HL-60 (cell line): Measurements from ENCODE around the gene TTC31.

Experiments used
- DNase-seq, 2 experiments: peaks; one replicate each; pipeline ENCODE4 v3.0.0-alpha.2; 2010 to 2020; ENCODE audit warnings: low read depth in 1 of 2, low spot score in 1 of 2
- H3K27ac ChIP-seq: fragments of 250-450 bp; sonication (Bioruptor Pico); replicated peaks from 2 replicates; pipeline ENCODE4 v1.5.1; 2020; ENCODE audit warnings: mild to moderate bottlenecking, moderate library complexity
- H3K27me3 ChIP-seq: fragments of 250-450 bp; sonication (Bioruptor Pico); 2 replicates; pipeline ENCODE4 v1.5.1; 2021; ENCODE audit warnings: mild to moderate bottlenecking, moderate library complexity; ENCODE audit not compliant: insufficient read depth, poor library complexity, severe bottlenecking
- H3K4me3 ChIP-seq: replicated peaks from 2 replicates; pipeline ENCODE4 v1.5.1; 2011; ENCODE audit warnings: mild to moderate bottlenecking, control low read depth, low read length; ENCODE audit not compliant: insufficient read depth
- CTCF ChIP-seq: IDR thresholded peaks from one replicate; pipeline ENCODE4 v1.5.1; 2011; ENCODE audit warnings: low read length, control low read depth, inconsistent platforms; ENCODE audit not compliant: insufficient read depth
- GABPA ChIP-seq: IDR thresholded peaks from 2 replicates; pipeline ENCODE4 v1.6.1; 2012; ENCODE audit warnings: low read depth
- POLR2AphosphoS5 ChIP-seq: IDR thresholded peaks from 2 replicates; pipeline ENCODE4 v1.6.1; 2012; ENCODE audit warnings: low read depth
- REST ChIP-seq: IDR thresholded peaks from 2 replicates; pipeline ENCODE4 v1.6.1; 2012; ENCODE audit warnings: low read depth; ENCODE audit not compliant: insufficient replicate concordance
- SPI1 ChIP-seq: IDR thresholded peaks from 2 replicates; pipeline ENCODE4 v1.6.1; 2012; ENCODE audit warnings: low read depth, mild to moderate bottlenecking, borderline replicate concordance

TTC31 gene

GRCh38 chr2:74504591-74504990 lies 21.7 kb downstream of the TTC31 start:
- no peak for TF ChIP-seq GABPA
- TF ChIP-seq POLR2AphosphoS5, result no peak
- TF ChIP-seq REST, result no peak
- TF ChIP-seq CTCF, result no peak
- no peak for TF ChIP-seq SPI1
- H3K4me3 ChIP-seq, result no peak overlapping the region
- no peak overlapping the region for H3K27ac ChIP-seq
- H3K27me3 ChIP-seq, result peaks cover 38% of the 10 kb centered on the region
- no peak for DNase-seq

- Histone ChIP-seq H3K27ac (no peak overlapping the region), H3K27me3 (peaks cover 27% of the 10 kb centered on the region), H3K4me3 (peak overlapping the region; percentile 12; the same call in 1 of the 2 replicates)
- DNase-seq, result no peak
- TF ChIP-seq CTCF (no peak), GABPA (no peak), SPI1 (no peak), REST (no peak), POLR2AphosphoS5 (no peak)
These were observed 22.8 kb downstream of the TTC31 start for GRCh38 chr2:74505448-74506246.

GRCh38 chr2:74507145-74507925 lies 24.5 kb downstream of the TTC31 start, which contains the start of gene PCGF1:
Gene PCGF1, minus strand, starts transcription at chr2:74507695. Its CDS starts 27 bp downstream, at chr2:74507668.
- peak within 1 kb of the TSS; percentile 96 for H3K27ac ChIP-seq
- H3K27me3 ChIP-seq, result peaks cover 22% of the 10 kb centered on the region

More at GRCh38 chr2:74507145-74507925, 24.5 kb downstream of the TTC31 start, which contains the start of gene PCGF1:
- H3K4me3 ChIP-seq, result peak within 1 kb of the TSS; percentile 83
- DNase-seq, result peak; percentile 93 to 98
- TF ChIP-seq CTCF (no peak), REST (no peak), SPI1 (no peak), GABPA (peak; percentile 72), POLR2AphosphoS5 (peak; percentile 73; the same call in 1 of the 2 replicates)
